ENCODE results near the gene ATXN1L.
"Not testable (repeated sequence)": the region's sequence is repeated elsewhere in the genome, so short reads cannot be mapped to it uniquely, and the experiment has no call there.

Gene ATXN1L

DNA sequence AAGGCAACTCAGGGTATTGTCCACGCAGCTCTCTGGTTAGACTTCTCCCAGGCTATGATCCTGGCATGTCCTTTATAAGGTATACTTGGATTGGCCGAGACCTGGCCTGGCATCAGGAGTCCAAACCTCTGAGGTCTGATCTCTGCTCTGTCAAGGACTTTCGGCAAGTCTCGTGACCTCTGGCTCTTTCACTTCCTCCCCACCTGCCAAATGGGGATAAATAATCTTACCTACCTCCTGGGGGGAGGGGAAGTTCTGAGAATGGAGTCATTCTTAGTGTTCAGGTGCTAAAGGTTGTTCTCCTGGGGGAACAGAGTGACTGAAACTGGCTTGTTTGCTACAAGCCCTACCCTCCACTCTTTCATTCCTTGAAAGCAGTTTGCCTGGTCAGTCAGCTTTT, 7.6 kb downstream of the ATXN1L start:
- no peak for DNase-seq

- no peak for DNase-seq
Observed at GRCh38 chr16:71854369-71854948, 8.7 kb downstream of the ATXN1L start.

- no peak for DNase-seq
Observed at GRCh38 chr16:71855937-71856662, 10.3 kb downstream of the ATXN1L start.

GRCh38 chr16:71859762-71860521, 14.2 kb downstream of the ATXN1L start:
- DNase-seq: no peak

- DNase-seq: no peak
Observed at GRCh38 chr16:71863995-71864394, 18.2 kb downstream of the ATXN1L start.

- DNase-seq: no peak
Observed at GRCh38 chr16:71865173-71865863, 19.5 kb downstream of the ATXN1L start.

DNA sequence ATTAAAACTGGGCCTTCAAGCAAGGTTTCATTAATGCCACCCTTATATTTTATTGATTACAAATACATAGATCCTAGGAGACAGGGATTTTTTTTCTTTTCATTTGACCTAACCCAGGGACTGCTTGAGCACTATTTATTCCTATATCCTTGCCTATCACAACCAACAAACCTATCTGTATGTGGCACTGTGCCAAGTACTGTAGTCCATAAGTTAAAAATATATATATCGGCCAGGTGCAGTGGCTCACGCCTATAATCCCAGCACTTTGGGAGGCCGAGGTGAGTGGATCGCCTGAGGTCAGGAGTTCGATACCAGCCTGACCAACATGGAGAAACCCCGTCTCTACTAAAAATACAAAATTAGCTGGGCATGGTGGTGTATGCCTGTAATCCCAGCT, 21.4 kb downstream of the ATXN1L start:
- DNase-seq: not testable (repeated sequence)

DNA sequence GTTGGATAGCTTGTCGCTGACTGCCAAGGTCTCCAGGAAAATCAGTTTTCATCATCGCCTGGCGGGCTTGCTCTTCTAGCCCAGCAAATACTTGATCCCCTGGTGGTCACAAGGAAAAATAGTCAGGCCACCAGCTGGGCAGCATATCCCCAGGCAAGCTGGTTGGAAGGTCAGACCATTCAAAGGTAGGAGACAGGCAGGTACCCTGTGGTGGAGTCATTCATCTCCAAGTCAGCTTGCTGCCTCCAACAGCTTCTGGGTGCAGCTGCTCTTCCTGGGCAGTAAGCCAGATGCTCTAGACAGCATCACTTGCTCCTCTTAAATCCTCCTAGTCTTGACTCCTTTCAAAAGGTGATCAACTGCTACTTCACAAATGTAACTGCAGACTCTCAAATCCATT, 22.2 kb downstream of the ATXN1L start:
- DNase-seq: no peak

DNA sequence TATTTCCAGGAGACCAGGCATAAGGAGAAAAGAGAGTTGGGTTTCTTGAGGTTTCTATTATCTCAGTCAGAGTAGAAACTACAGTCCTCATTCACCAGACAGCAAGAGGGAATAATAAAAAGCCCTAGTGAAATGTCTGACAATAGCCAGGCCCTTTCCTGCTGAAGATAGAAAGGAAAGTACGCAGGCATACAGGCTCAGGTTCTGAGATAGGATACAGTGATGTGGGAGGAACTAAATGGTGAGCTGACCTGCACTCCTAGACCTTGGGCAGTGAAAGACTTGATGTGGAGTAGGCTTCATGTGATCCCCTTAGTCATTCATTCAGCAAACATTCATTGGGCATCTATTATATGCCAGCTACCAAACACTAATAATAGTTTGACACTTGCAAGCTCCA, 23.3 kb downstream of the ATXN1L start:
- no peak for DNase-seq

DNA sequence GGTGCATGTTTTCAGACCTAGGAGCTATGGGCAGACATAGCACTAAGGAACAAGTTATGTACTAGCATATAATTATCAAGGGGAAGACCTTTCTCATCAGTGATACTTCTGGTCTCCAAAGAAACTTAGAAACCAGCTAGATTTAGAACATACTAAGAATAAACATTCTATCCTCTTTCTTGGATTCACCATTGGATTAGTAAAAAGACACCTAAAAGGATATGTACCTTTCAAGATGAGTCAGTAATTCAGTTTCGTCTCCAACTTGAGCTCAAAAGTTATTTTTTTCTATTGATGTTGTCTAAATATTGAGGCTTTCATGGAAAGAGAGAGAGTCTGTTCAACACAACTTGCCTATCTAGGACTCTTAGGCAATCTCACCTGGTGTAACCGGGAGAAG, 25.0 kb downstream of the ATXN1L start:
- DNase-seq: no peak

GRCh38 chr16:71873199-71873598, 27.4 kb downstream of the ATXN1L start:
- no peak for DNase-seq

DNA sequence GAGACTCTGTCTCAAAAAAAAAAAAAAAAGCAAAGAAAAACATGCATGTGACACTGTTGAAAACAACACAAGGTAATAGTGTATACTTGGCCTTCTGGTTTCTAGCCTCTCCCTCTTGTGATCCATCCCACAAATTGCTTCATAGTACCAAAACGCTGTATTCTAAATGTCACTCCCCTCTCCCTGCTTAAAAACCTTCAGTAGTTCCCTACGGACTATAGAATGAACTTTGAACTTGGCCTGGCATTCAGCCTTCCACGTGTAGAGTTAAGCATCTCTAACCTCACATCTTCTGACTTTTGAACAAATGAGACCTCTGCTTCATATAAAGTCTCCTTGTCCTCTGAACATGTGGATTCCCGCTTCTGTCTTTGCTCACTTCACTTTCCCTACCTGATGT, 33.1 kb downstream of the ATXN1L start:
- DNase-seq: no peak

DNA sequence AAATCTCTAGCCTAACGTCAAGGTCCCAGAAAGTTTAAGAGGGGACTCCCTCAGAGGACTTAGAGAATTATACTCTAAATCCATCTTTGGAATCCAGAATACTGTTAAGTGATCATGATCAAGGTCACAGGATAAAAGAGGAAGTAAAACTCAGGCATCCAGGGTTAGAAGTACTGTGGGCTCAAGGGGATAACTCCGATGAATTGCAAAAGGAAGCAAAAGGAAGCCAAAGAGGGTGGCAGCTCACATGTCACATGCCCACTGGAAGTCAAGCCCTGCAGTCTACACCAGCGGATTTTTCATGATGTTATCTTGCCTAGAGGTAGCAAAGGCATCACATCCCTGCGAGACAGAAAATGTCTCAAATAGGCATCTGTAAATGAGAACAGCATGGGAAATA, 34.4 kb downstream of the ATXN1L start:
- peak; percentile 75 for DNase-seq

DNA sequence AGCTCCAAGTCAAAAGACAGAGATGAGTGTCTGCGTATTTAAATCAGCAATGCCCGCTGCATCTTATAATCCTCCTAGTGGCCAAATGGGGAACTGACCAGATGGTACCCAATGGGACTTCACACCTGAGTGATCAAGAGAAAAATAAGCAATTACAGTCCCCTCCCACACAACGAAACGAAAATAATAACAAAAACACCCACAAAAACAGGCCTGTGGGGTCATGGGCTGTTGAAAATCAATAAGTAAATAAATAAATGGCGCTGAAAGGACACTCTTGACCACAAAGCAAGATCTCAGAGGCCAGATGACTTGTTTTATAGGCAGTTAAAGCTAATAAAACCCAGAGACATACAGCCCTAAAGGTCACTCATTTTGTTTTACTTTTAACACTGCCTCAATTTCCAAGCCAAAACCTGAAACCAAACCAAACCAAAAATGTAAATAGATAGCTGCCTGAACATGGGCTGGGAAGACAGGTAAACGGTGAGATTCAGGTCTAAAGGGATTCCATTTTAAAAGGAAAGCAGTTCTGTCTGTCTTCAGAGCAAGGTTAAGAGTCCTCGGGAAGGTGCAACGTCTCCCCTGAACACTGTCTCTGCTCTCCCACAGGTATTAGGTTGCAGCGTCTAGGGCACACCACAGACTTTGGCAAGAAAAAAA, 36.9 kb downstream of the ATXN1L start:
- peak; percentile 72 for DNase-seq

- no peak for DNase-seq
Observed at GRCh38 chr16:71883168-71883848, 37.5 kb downstream of the ATXN1L start.

- peak; percentile 52 for DNase-seq
Observed at GRCh38 chr16:71883849-71884638, 38.3 kb downstream of the ATXN1L start, which contains the start of gene ZNF821. Gene ZNF821 (minus strand): TSS chr16:71884182. CDS start chr16:71879946, 4,236 bp downstream.

DNA sequence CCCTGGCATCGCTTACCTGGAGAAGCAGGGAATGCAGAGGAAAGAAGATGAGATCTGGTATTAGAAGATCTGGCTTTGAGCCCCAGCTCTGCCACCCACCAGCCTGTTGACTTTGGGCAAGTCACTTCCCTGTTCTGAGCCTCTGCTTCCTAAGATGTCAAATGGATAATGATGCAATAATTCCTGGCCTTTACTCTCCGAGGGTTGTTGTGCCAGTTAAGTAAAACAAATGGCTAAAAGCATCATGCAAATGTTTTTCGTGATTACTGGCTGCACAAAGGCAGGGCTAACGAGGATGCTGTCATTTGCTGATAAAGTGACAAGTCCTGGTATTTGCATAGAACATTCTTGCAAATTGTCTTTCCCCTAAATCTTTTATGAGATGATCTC, 39.5 kb downstream of the ATXN1L start:
- peak; percentile 86 for DNase-seq

- DNase-seq: no peak
Observed at GRCh38 chr16:71889147-71889546, 43.4 kb downstream of the ATXN1L start.

DNA sequence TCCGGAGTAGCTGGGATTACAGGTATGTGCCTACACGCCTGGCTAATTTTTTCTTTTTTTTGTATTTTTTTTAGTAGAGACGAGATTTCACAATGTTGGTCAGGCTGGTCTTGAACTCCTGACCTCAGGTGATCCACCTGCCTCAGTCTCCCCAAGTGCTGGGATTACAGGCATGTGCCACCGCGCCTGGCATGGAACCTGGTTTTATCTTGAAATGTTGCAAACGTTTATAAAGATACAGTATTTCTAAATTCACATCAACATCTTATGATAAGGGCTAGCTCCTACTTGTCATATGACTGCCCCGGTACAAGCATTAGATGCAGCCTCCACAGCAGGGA, 48.1 kb downstream of the ATXN1L start:
- DNase-seq: no peak

GRCh38 chr16:71894229-71894920, 48.6 kb downstream of the ATXN1L start:
- peak; percentile 76 for DNase-seq
